GM18907 (cell line): ENCODE measurements around the gene PLA2G4D.

Source experiments
- ATAC-seq: cut with Tn5 transposase; IDR thresholded peaks from one replicate; pipeline ENCODE4 v1.9.1; 2021; ENCODE audit warnings: mild to moderate bottlenecking, moderate library complexity; ENCODE audit not compliant: unreplicated experiment

The PLA2G4D gene, protein sequence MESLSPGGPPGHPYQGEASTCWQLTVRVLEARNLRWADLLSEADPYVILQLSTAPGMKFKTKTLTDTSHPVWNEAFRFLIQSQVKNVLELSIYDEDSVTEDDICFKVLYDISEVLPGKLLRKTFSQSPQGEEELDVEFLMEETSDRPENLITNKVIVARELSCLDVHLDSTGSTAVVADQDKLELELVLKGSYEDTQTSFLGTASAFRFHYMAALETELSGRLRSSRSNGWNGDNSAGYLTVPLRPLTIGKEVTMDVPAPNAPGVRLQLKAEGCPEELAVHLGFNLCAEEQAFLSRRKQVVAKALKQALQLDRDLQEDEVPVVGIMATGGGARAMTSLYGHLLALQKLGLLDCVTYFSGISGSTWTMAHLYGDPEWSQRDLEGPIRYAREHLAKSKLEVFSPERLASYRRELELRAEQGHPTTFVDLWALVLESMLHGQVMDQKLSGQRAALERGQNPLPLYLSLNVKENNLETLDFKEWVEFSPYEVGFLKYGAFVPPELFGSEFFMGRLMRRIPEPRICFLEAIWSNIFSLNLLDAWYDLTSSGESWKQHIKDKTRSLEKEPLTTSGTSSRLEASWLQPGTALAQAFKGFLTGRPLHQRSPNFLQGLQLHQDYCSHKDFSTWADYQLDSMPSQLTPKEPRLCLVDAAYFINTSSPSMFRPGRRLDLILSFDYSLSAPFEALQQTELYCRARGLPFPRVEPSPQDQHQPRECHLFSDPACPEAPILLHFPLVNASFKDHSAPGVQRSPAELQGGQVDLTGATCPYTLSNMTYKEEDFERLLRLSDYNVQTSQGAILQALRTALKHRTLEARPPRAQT

GRCh38 chr15:42094512-42094963, at the start of gene PLA2G4D:
PLA2G4D (minus strand) TSS chr15:42094562; CDS start chr15:42094459, 103 bp downstream.
- ATAC-seq = no peak

DNA sequence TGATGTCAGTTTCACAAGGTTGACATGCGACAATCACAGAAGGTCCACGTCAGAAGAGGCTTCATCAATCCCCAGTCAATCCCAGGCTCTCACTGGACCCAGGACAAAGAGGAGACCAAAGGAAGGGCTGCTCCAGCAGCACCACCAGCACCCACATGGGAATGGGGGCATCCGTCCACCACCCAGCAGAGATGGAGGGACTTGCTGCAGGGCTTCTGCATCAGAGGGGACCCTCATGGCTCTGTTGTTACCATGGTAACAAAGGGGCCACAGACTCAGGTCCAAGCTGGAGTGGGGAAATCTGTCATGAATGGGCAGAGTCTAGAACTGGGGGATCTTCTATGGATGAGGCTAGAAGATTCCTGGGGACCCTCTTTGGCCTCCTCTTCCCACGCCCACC, 49.0 kb upstream of the PLA2G4D start:
- no peak for ATAC-seq

DNA sequence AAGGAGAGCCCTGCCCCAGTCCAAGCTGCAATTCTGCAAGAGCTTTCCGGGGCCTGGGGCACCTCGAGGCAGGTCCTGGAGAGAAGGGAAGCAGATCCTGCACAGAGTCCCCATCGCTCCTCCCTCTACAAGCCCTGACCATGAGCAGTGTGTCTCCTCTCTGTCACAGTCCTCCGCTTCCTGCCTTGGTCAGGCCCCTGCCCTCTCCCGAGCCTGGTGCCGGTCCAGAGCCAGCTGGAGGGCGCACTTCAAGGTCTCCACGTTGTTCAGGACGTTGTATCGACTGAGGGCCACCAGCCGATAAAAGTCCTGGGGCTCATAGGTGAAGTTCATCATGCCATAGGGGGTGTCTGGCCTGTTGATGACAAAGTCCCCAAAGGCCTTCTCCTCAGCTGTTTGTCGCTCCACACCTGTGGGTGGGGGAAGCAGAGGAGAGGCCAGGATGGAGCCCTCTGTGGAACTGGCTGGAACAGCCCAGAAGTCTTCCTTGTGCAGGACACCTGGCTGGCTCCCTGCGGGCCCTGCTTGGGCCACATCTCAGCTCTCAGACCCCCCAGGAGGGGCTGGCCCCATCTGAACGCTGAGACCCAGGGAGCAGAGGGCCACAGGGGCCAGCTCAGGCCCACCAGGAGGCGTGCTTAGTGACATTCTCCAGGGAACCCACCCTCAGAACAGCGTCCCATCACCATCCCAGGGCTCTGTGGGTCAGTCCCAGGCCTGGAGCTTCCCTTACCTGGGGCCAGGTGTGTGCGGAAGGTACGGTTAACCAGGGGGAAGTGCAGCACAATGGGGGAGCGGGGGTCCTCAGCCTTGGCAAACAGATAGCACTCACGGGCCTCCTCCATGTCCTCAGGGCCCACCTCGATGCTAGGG, 47.7 kb upstream of the PLA2G4D start:
- no peak for ATAC-seq

GRCh38 chr15:42141246-42141645, 46.9 kb upstream of the PLA2G4D start:
- ATAC-seq = no peak

DNA sequence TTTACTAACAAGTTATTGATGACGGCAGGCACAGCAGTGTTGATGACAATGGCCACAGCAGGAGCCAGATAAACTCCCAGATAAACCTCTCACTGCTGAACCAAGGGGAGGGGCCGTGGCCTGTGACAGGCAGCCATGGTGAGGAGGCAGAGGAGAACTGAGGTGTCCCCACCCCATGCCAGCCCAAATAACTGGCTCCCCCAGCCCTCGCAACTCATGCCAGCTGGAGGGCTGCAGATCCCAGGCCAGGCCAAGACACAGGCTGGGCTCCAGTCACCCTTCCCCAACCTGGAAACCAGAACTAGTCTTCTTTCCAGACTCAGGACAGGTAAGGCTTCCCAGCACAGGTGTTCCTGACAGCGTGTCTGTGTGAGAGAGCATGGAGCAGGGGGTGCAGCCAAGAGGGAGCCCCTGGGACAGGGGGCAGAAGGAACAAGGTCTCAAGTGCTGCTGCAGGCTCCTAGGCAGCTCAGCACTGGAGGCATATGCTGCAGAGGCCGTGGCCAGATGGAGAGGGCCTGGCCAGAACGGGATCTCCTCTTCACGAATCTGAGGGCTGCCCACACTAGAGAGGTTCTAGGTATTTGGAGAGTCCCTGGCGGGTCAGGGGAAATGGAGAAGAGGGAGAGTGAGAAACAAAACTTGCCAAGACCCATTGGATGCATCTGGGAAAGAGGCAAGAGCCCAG, 46.2 kb upstream of the PLA2G4D start:
- no peak for ATAC-seq

- ATAC-seq = no peak
Observed at GRCh38 chr15:42139596-42139995, 45.2 kb upstream of the PLA2G4D start.

- ATAC-seq = no peak
Observed at GRCh38 chr15:42138968-42139386, 44.6 kb upstream of the PLA2G4D start.

- ATAC-seq = no peak
Observed at GRCh38 chr15:42138411-42138810, 44.0 kb upstream of the PLA2G4D start.

DNA sequence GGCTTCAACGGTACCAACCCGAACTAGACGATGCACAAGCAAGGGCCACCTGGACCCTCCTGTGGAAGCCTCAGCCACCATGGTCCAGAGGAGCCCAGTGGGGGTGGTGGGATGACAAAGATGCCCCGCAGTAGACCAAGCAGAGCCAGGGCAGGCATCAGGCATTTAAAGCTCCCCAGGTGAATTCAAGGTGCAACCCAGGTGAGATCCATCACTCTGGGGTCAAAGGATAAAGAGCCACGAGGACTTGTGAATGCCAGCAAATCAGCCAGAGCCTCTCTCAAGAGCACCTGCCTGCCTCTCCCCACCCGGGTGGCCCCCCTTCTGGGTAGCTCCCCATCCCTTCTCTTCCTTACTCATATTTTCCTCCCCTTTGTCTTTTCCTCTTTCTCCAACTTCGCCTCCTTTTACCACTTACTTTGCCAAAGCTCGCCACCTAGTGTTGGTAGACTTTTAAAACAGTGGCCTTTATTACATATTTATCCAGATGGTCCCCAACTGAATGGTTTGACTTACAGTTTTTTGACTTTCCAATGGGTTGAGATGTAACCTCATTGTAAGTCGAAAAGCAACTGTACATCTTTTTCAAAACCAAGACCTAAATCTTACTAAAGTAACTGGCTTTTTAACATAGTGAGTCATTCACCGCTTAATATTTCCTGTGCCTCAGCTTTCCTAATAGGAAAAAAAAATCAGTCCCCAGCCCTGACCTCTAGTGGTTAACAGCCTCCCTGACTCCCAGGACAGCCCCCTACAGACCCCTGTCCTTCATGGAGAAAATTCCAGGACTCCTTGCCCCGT, 43.3 kb upstream of the PLA2G4D start:
- ATAC-seq = no peak

DNA sequence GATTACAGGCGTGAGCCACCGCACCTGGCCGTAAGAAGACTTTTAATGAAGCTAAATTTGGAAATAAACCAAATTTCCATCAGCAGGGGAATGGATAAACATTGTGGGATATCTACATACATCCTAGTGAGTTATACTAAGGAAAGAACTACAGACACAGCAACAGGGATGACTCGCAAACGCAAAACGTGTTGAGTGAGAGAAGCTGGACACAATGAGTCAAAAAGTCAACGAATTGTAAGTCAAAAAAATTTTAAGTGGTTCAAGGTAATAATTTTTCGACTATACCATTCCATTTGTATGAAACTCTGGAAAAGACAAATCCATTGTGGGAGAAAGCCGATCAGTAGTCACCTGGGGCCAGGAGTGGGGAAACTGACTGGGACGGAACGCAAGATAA, 42.2 kb upstream of the PLA2G4D start:
- ATAC-seq = no peak

DNA sequence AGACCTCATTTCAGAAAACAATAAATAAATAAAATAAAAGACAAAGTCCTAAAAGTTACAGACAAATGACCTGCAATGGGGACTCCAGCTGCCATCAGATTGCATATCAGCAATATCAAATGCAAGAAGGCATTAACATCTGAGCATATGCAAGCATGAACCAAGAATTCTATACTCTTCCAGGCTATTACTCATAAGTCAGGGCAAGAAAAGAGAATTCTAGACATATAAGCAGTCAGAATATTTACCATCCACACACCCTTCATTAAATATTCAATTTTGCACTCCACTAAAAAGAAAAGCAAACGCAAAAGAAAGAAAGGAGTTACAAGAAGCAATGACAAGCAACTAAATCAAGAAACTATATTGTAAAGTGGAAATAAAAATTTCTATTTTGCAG, 41.0 kb upstream of the PLA2G4D start:
- ATAC-seq = no peak

DNA sequence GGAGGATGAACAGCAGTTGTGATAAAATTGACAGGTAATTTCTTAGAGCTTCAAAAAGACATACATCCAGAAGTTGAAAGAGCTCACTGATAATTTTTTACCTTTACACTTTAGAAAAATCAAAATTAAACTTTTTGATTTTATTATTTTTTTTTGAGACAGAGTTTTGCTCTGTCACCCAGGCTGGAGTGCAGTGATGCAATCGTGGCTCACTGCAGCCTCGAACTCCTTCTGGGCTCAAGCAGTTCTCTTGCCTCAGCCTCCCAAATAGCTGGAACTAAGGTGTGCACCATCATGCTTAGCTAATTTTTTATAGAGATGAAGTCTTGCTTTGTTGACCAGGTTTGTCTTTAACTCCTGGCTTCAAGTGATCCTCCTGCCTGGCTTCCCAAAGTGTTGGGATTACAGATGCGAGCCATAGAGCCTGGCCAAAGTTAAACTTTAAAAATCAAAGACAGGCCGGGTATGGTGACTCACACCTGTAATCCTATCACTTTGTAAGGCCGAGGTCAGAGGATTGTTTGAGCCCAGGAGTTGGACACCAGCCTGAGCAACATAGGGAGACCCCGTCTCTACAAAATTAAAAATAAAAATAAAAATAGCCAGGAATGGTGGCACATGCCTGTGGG, 40.4 kb upstream of the PLA2G4D start:
- no peak for ATAC-seq

DNA sequence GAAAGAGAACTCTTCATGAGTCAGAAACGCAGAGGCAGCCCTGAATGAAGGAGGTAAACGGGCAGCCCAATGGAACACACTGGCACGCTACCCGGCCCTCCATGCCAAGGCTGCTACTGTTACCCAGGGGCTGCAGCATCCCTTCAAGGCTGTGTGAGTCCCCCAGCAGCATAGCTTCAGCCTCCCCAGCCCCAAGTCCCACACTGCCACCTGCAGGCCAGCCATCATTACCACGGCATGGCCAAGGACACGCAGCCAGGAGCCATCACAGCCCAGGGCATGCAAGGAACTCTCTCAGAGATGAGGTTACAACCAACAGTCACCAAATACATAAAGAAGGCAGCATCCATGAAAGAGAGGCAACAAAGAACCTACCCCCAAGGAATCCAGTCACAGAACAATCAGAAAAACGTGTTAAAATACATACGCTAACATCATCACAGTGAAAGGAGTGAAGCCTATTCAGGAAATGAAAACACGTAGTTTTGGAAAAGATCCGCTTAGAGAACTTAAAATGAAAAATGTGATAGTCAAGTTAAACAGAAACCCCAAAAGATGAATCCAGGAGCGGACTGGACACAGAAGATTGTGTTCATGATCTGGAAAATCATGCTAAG, 39.6 kb upstream of the PLA2G4D start:
- ATAC-seq = no peak

DNA sequence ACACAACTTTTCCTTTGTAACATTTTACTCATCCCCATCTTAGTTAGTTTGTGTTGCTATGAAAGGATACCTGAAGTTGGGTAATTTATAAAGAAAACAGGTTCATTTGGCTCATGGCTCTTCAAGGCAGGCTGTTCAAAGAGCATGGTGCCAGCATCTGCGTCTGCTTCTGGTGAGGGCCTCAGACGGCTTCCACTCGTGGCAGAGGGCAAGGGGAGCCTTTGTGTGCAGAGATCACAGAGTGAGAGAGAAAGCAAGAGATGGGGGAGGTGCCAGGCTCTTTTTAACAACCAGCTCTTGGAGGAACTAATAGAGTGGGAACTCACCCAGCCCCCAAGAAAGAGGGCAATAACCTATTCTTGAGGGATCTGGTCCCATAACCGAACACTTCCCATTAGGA, 39.0 kb upstream of the PLA2G4D start:
- no peak for ATAC-seq

- no peak for ATAC-seq
Observed at GRCh38 chr15:42131826-42132806, 37.8 kb upstream of the PLA2G4D start.

DNA sequence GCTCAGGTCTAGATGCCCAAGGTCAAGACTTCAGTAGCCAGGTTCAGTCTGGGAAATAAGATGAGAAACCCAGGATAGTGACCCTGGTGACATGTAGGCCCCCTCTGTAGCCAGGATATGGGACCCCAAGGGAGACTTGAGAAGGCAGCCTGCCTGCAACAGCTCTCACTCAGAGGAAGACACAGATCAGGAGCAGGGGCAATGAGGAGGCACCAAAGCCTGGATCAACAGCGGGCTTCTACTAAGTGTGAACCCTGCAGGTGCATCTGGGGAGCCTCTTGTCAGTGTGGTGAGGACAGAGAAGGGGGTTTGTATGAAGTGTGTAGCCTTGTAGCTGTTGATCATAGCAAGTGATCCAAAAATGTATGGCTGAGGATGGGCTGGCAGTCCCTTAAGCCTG, 36.6 kb upstream of the PLA2G4D start:
- no peak for ATAC-seq

- no peak for ATAC-seq
Observed at GRCh38 chr15:42130246-42130986, 36.1 kb upstream of the PLA2G4D start.
